ENCODE measurements around the gene MYBPC1. TPM values are rescaled to one million over a fixed set of nuclear protein-coding genes. Genes with fewer than 3 reads are reported as not detected.

The MYBPC1 gene
- total and polyA plus RNA-seq, 2 donors (not counting 1 experiment from before 2014, with no cell fraction given): not detected

GRCh38 chr12:101596172-101596571, 1.4 kb downstream of the MYBPC1 start:
- Histone ChIP-seq H3K79me2 (ENCODE audit: control insufficient read depth, insufficient read depth, low read length) (no peaks in the 10 kb centered on the region), H2AFZ (ENCODE audit: insufficient read depth, low read depth, low read length, poor library complexity, severe bottlenecking) (no peak overlapping the region), H3K4me2 (replicated peaks; ENCODE audit: low read depth, low read length, poor library complexity, severe bottlenecking) (no peak overlapping the region), H3K9me3 (ENCODE audit: control extremely low read depth in 1 of 3, control insufficient read depth in 2 of 3, insufficient read depth in 1 of 3, low read length in 2 of 3) (no peaks in the 10 kb centered on the region), H3K27me3 (replicated peaks in 1 of 4; ENCODE audit: control extremely low read depth in 1 of 4, control insufficient read depth in 3 of 4, insufficient read depth in 4 of 4, low read length in 3 of 4) (no peaks in the 10 kb centered on the region), H4K20me1 (ENCODE audit: control insufficient read depth, insufficient read depth, low read length, poor library complexity, severe bottlenecking) (no peaks in the 10 kb centered on the region), H3K4me1 (ENCODE audit: control insufficient read depth in 2 of 2, insufficient read depth in 2 of 2, low read length in 2 of 2) (no peaks in the 10 kb centered on the region), H3K36me3 (replicated peaks in 1 of 2; ENCODE audit: control extremely low read depth in 1 of 2, control insufficient read depth in 1 of 2, extremely low read depth in 1 of 2, insufficient read depth in 2 of 2, low read length in 1 of 2) (no peaks in the 10 kb centered on the region), H3K9ac (ENCODE audit: low read length) (no peak overlapping the region), H3K4me3 (ENCODE audit: control extremely low read depth in 1 of 5, extremely low read depth in 1 of 5, insufficient read depth in 1 of 5, low read depth in 2 of 5, low read length in 4 of 5) (no peak overlapping the region), H3K27ac (ENCODE audit: low read length in 2 of 2) (no peak overlapping the region)
- peaks cover 7% of the 10 kb centered on the region for H3K27me3 Mint-ChIP-seq
- no peak for ATAC-seq (ENCODE audit: low read depth)
- TF ChIP-seq EZH2 (IDR thresholded peaks at IDR 0.05; ENCODE audit: borderline replicate concordance, insufficient read depth, low read depth, low read length, poor library complexity, severe bottlenecking) (no peak), CTCF (IDR thresholded peaks at IDR 0.05) (no peak)
- intact Hi-C loops (cut with micrococcal nuclease): no loop called here
- no peak overlapping the region for H3K27ac Mint-ChIP-seq
- no peaks in the 10 kb centered on the region for H3K4me1 Mint-ChIP-seq
- POLR2A ChIA-PET: no interaction called here
- H3K9me3 Mint-ChIP-seq (ENCODE audit: insufficient read depth): no peaks in the 10 kb centered on the region
- CTCF ChIA-PET: no interaction called here
- no peak overlapping the region for H3K4me3 Mint-ChIP-seq
- no CpG with 5 or more reads among the region's 2 CpGs for WGBS (ENCODE audit: insufficient coverage)
- no peak for DNase-seq

GRCh38 chr12:101597164-101597563, 2.4 kb downstream of the MYBPC1 start:
- no peaks in the 10 kb centered on the region for H4K20me1 ChIP-seq (ENCODE audit: control insufficient read depth, insufficient read depth, low read length, poor library complexity, severe bottlenecking)
- no peaks in the 10 kb centered on the region for H3K9me3 ChIP-seq (ENCODE audit: control extremely low read depth in 1 of 3, control insufficient read depth in 2 of 3, insufficient read depth in 1 of 3, low read length in 2 of 3)
- H3K4me1 Mint-ChIP-seq: no peaks in the 10 kb centered on the region
- ChIA-PET CTCF (no interaction called here), POLR2A (no interaction called here)
- intact Hi-C loops (cut with micrococcal nuclease): no loop called here
- H3K79me2 ChIP-seq (ENCODE audit: control insufficient read depth, insufficient read depth, low read length): no peaks in the 10 kb centered on the region
- H3K9me3 Mint-ChIP-seq (ENCODE audit: insufficient read depth): no peaks in the 10 kb centered on the region
- 80% methylated on average over 1 of the region's 2 CpGs for WGBS (ENCODE audit: insufficient coverage)
- H3K4me2 ChIP-seq (replicated peaks; ENCODE audit: low read depth, low read length, poor library complexity, severe bottlenecking): no peak overlapping the region
- H3K27ac ChIP-seq (ENCODE audit: low read length in 2 of 2): no peak overlapping the region
- no peaks in the 10 kb centered on the region for H3K27me3 ChIP-seq (replicated peaks in 1 of 4; ENCODE audit: control extremely low read depth in 1 of 4, control insufficient read depth in 3 of 4, insufficient read depth in 4 of 4, low read length in 3 of 4)
- H3K4me3 ChIP-seq (ENCODE audit: control extremely low read depth in 1 of 5, extremely low read depth in 1 of 5, insufficient read depth in 1 of 5, low read depth in 2 of 5, low read length in 4 of 5): no peak overlapping the region
- TF ChIP-seq EZH2 (IDR thresholded peaks at IDR 0.05; ENCODE audit: borderline replicate concordance, insufficient read depth, low read depth, low read length, poor library complexity, severe bottlenecking) (no peak), CTCF (IDR thresholded peaks at IDR 0.05) (no peak)
- H3K4me1 ChIP-seq (ENCODE audit: control insufficient read depth in 2 of 2, insufficient read depth in 2 of 2, low read length in 2 of 2): no peaks in the 10 kb centered on the region
- peaks cover 4% of the 10 kb centered on the region for H3K27me3 Mint-ChIP-seq
- no peak overlapping the region for H3K9ac ChIP-seq (ENCODE audit: low read length)
- no peaks in the 10 kb centered on the region for H3K36me3 ChIP-seq (replicated peaks in 1 of 2; ENCODE audit: control extremely low read depth in 1 of 2, control insufficient read depth in 1 of 2, extremely low read depth in 1 of 2, insufficient read depth in 2 of 2, low read length in 1 of 2)
- no peak overlapping the region for H3K4me3 Mint-ChIP-seq
- ATAC-seq (ENCODE audit: low read depth): no peak
- H2AFZ ChIP-seq (ENCODE audit: insufficient read depth, low read depth, low read length, poor library complexity, severe bottlenecking): no peak overlapping the region
- DNase-seq: no peak
- H3K27ac Mint-ChIP-seq: no peak overlapping the region
